ENCODE results near the gene UBAP1.
A peak's percentile ranks its signal among the peaks of the same experiment; 100 is the strongest.
"Not testable (repeated sequence)": the region's sequence is repeated elsewhere in the genome, so short reads cannot be mapped to it uniquely, and the experiment has no call there.

UBAP1 gene

GRCh38 chr9:34178436-34179212 lies at the start of gene UBAP1:
UBAP1 (plus strand) TSS chr9:34179043; CDS start chr9:34220915, 41,872 bp downstream.
- DNase-seq (ENCODE audit: low read depth): peak; percentile 90

DNA sequence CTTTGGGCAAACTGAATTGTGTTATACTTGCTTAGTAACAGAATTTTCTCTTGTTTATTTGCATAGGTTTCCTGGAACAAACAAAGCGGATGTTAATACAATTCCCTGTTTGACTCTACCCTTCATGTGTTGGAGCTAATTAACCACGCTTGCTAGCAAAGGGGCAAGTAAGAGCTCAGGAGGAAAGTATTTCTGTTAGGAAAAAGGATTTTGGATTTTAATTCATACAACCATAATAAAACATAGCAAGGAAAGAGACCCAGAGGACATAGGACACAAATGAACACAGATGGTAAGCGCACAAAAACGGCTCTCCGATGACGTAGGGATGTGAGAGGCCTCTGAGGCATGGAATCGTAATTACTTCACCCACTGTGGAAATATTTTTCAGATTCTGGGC lies 47.3 kb upstream of the UBAP1 start:
- no peak for DNase-seq (ENCODE audit: low read depth)

DNA sequence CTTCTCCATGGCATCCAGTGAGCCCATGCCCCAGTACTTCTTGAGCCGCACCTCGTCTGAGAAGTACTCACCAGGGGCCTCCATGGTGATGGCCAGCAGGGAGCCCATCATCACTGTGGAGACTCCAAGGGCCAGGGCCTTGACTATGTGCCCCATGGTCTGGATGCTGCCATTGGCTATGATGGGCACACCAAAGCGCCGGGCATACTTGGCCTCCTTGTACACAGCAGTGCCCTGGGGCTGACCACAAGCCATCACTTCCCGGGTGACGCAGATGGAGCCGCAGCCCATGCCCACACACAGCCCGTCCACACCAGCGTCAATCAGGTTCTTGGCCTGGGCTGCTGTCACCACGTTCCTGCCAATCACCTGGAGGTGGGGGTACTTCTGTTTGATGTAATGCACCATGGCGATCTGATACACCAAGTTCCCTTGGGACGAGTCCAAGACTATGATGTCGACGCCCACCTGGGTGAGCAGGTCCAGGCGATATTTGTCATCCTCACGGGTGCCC lies 45.4 kb upstream of the UBAP1 start:
- no peak for DNase-seq (ENCODE audit: low read depth)

GRCh38 chr9:34134521-34134920 lies 44.3 kb upstream of the UBAP1 start:
- DNase-seq (ENCODE audit: low read depth): no peak

DNA sequence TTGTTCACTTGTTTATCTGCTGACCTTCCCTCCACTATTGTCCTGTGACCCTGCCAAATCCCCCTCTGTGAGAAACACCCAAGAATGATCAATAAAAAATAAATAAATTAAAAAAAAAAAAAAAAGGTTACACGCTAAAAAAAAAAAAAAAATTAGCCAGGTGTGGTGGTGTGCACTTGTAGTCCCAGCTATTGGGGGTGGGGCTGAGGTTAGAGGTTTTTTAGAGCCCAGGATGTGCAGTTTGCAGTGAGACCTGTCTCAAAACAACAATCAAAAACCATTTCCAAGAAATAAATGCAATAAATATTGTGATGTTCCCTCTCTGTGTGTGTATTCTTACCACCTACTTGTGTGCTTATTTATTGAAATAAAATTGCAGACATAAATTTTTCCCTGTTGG lies 40.2 kb upstream of the UBAP1 start:
- DNase-seq (ENCODE audit: low read depth): not testable (repeated sequence)

GRCh38 chr9:34139477-34140146 lies 39.2 kb upstream of the UBAP1 start:
- no peak for DNase-seq (ENCODE audit: low read depth)

GRCh38 chr9:34140853-34141252 lies 38.0 kb upstream of the UBAP1 start:
- no peak for DNase-seq (ENCODE audit: low read depth)

DNA sequence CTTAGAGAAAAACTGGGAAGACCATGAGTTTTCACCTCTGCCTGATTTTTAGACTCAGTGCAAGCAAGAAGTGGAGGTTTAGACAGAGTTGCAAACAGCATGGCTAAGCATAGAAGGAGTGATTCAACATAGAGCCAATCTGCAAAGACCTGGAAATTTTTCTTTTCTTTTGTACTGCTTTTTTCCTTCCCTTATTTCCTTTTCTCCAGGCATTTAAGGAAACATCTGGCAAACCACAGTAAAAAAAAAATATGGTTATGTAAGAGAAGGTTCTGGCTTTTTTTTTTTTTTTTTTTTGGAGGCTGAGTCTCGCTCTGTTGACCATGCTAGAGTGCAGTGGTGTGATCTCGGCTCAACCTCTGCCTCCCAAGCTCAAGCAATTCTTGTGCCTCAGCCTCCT lies 35.7 kb upstream of the UBAP1 start:
- no peak for DNase-seq (ENCODE audit: low read depth)

GRCh38 chr9:34145165-34145564 lies 33.7 kb upstream of the UBAP1 start:
- no peak for DNase-seq (ENCODE audit: low read depth)

DNA sequence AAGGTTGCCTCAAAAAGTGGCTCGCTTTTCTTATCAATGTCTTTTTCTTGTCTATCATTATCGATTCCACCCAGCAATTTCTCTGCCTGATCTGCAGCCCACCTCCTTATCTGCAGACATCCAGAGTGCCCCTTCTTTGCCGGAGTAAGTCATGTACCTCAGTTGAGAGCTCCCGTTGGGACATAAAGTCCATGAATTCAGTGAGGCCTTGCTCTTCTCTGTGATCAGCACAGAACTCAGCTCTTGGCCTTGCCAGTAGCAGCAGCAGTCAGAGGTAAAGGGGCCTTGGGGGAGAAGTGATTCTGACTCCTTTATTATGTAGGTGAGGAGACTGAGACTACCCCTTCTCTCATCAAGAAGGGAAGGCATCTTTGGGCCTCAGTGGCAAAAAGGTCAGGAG lies 27.4 kb upstream of the UBAP1 start:
- no peak for DNase-seq (ENCODE audit: low read depth)

GRCh38 chr9:34154057-34154456 lies 24.8 kb upstream of the UBAP1 start:
- DNase-seq (ENCODE audit: low read depth): no peak

DNA sequence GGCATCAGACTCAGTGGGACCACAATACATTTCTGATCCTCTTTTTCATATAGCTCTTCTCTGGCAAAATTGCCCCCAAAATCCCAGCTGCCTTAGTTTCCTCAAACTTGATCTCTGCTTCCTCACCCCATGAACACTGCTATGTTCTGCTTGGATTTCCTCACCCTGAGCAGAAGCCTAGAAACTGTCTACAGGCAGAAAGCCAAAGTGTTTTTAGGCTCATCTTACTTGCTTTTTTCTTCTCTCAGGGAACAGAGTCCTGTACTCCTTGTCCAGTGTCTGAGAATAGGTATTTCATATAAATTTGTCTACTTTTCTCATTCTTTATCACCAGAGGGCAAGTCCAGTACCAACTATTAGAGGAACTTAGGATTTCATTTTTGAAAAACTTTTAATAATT lies 21.5 kb upstream of the UBAP1 start:
- DNase-seq (ENCODE audit: low read depth): no peak

- DNase-seq (ENCODE audit: low read depth): no peak
Observed at GRCh38 chr9:34157898-34158297, 20.9 kb upstream of the UBAP1 start.

- DNase-seq (ENCODE audit: low read depth): no peak
Observed at GRCh38 chr9:34158362-34158869, 20.4 kb upstream of the UBAP1 start.

- DNase-seq (ENCODE audit: low read depth): no peak
Observed at GRCh38 chr9:34163434-34163833, 15.4 kb upstream of the UBAP1 start.

DNA sequence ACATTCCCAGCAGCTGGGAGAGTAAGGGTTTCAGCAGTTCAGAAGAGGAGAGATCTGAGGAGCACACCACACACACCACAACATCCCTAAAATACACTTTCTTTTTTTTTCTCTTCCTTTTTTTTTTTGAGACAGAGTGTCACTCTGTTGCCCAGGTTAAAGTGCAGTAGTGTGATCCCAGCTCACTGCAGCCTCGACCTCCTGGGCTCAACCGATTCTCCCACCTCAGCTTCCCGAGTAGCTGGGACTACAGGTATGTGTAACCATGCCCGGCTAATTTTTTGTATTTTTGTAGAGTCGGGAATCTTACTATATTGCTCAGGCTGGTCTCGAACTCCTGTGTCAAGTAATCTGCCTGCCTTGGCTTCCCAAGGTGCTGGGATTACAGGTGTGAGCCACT lies 9.7 kb upstream of the UBAP1 start:
- DNase-seq (ENCODE audit: low read depth): no peak

GRCh38 chr9:34170237-34170991 lies 8.4 kb upstream of the UBAP1 start:
- DNase-seq (ENCODE audit: low read depth): no peak

GRCh38 chr9:34171753-34172535 lies 6.9 kb upstream of the UBAP1 start:
- DNase-seq (ENCODE audit: low read depth): no peak

DNA sequence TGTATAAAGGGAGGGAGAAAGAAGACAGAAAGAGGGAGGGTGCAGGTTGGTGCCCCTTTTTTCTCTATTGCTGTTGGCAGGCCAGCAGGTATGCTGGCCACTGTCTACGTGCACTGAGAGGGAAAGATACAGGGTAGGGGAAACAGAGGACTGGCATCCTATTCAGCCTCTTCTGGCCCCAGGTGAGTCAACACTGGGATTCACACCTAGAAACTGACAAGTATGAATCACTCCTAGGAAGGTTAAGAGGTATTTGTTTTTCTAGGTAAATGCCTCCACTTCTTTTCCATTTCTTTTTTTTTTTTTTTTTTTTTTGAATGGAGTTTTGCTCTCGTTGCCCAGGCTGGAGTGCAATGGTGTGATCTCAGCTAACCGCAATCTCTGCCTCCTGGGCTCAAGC lies 2.8 kb upstream of the UBAP1 start:
- no peak for DNase-seq (ENCODE audit: low read depth)

GRCh38 chr9:34177593-34178435 lies 1.0 kb upstream of the UBAP1 start:
- DNase-seq (ENCODE audit: low read depth): no peak

Data from stimulated activated CD8-positive, alpha-beta memory T cell treated with anti-CD3 and anti-CD28 coated beads, Interleukin-12 subunit alpha, Interleukin-12 subunit beta, amount 100 ng/mL, for 1 hour (primary cell).